Neural cell (in vitro differentiated cells): ENCODE data around the gene PIP4K2A. TPM values are rescaled to one million over a fixed set of nuclear protein-coding genes. Genes with fewer than 3 reads are reported as not detected.

Source experiments
- H2AFZ ChIP-seq: fragments of 200-600, 300-800 bp; sonication (generic), shearing (Covaris generic); 2 replicates; pipeline ENCODE4 v1.6.0; 2014; ENCODE audit warnings: low read depth, mild to moderate bottlenecking, antibody characterized with exemption, low read length, moderate library complexity
- H3F3A ChIP-seq: fragments of 200-600 bp; shearing (Covaris generic); 2 replicates; pipeline ENCODE4 v1.6.1; 2016; ENCODE audit warnings: mild to moderate bottlenecking, moderate library complexity, mixed read lengths, antibody characterized with exemption, low read length; ENCODE audit not compliant: insufficient read depth, poor library complexity, severe bottlenecking
- H3K27ac ChIP-seq: fragments of 200-600, 300-800 bp; sonication (generic), shearing (Covaris generic); 2 replicates; pipeline ENCODE4 v1.5.1; 2014; ENCODE audit warnings: mild to moderate bottlenecking, low read length, moderate library complexity
- H3K27me3 ChIP-seq: fragments of 300-800, 200-600 bp; sonication (generic), shearing (Covaris generic); 2 replicates; pipeline ENCODE4 v1.6.0; 2014; ENCODE audit warnings: mild to moderate bottlenecking, low read depth, low read length, moderate library complexity; ENCODE audit not compliant: insufficient read depth
- H3K36me3 ChIP-seq: fragments of 300-800, 200-600 bp; sonication (generic), shearing (Covaris generic); 2 replicates; pipeline ENCODE4 v1.5.1; 2014; ENCODE audit warnings: mild to moderate bottlenecking, antibody characterized with exemption, low read length, moderate library complexity; ENCODE audit not compliant: insufficient read depth
- H3K4me2 ChIP-seq: fragments of 300-800, 200-600 bp; sonication (generic), shearing (Covaris generic); 2 replicates; pipeline ENCODE4 v1.6.0; 2014; ENCODE audit warnings: mild to moderate bottlenecking, low read length
- H3K4me3 ChIP-seq: fragments of 300-800, 200-600 bp; sonication (generic), shearing (Covaris generic); 2 replicates; pipeline ENCODE4 v1.5.1; 2014; ENCODE audit warnings: mild to moderate bottlenecking, low read length, moderate library complexity
- H3K79me2 ChIP-seq: fragments of 200-600 bp; shearing (Covaris generic); replicated peaks from 2 replicates; pipeline ENCODE4 v1.6.0; 2014; ENCODE audit warnings: mild to moderate bottlenecking, low read length, moderate library complexity; ENCODE audit not compliant: insufficient read depth
- H3K9ac ChIP-seq: fragments of 300-800, 200-600 bp; sonication (generic), shearing (Covaris generic); 2 replicates; pipeline ENCODE4 v1.6.1; 2016; ENCODE audit warnings: mild to moderate bottlenecking, low read length, mixed read lengths
- H3K9me2 ChIP-seq: fragments of 200-600 bp; shearing (Covaris generic); 2 replicates; pipeline ENCODE4 v1.6.1; 2016; ENCODE audit warnings: mild to moderate bottlenecking, low read length, mixed read lengths; ENCODE audit not compliant: insufficient read depth
- H3K9me3 ChIP-seq: fragments of 200-600, 300-800 bp; sonication (generic), shearing (Covaris generic); 2 replicates; pipeline ENCODE4 v1.6.1; 2016; ENCODE audit warnings: mild to moderate bottlenecking, mixed run types, low read length, moderate library complexity, mixed read lengths
- H4K20me1 ChIP-seq: fragments of 200-600 bp; shearing (Covaris generic); 2 replicates; pipeline ENCODE4 v1.6.1; 2016; ENCODE audit warnings: mild to moderate bottlenecking, mixed run types; ENCODE audit not compliant: insufficient read depth
- EP300 ChIP-seq: fragments of 450-650 bp; conservative IDR thresholded peaks from 2 replicates; pipeline ENCODE4 v1.6.1; 2014; ENCODE audit warnings: antibody characterized with exemption, mild to moderate bottlenecking, moderate library complexity; ENCODE audit not compliant: poor library complexity, severe bottlenecking
- EZH2 ChIP-seq: fragments of 200-600, 300-800 bp; shearing (Covaris generic), sonication (generic); IDR thresholded peaks from 2 replicates; pipeline ENCODE4 v1.6.1; 2014; ENCODE audit warnings: antibody characterized with exemption, low read length, borderline replicate concordance, mild to moderate bottlenecking; ENCODE audit not compliant: insufficient read depth, poor library complexity, severe bottlenecking
- MXI1 ChIP-seq: fragments of 450-650 bp; conservative IDR thresholded peaks from 2 replicates; pipeline ENCODE4 v1.6.1; 2014; ENCODE audit warnings: antibody characterized with exemption, mild to moderate bottlenecking; ENCODE audit not compliant: poor library complexity, severe bottlenecking
- POLR2AphosphoS5 ChIP-seq: IDR thresholded peaks from 2 replicates; pipeline ENCODE4 v1.6.1; 2012
- RAD21 ChIP-seq: fragments of 450-650 bp; conservative IDR thresholded peaks from 2 replicates; pipeline ENCODE4 v1.6.1; 2014; ENCODE audit warnings: antibody characterized with exemption, mild to moderate bottlenecking, moderate library complexity
- TAF1 ChIP-seq: IDR thresholded peaks from 2 replicates; pipeline ENCODE4 v1.6.1; 2012; ENCODE audit warnings: low read depth
- polyA plus RNA-seq: library from polyadenylated mRNA; depleted of rRNA; stranded (reverse); fragments of >200 nt; gene quantifications from 2 replicates; pipeline ENCODE4 v1.2.3, GENCODE V29; 2014
- TF ChIP-seq, protein P1 (sequence below): IDR thresholded peaks from 2 replicates; pipeline ENCODE4 v1.6.1; 2012; ENCODE audit warnings: borderline replicate concordance
- TF ChIP-seq, protein P2 (sequence below): fragments of 450-650 bp; IDR thresholded peaks from 2 replicates; pipeline ENCODE4 v1.5.1; 2014; ENCODE audit warnings: antibody characterized with exemption, mild to moderate bottlenecking, moderate library complexity; ENCODE audit not compliant: poor library complexity, severe bottlenecking

Gene PIP4K2A
- polyA plus RNA-seq, 1 donor from 2014 or later: 12.6 TPM

DNA sequence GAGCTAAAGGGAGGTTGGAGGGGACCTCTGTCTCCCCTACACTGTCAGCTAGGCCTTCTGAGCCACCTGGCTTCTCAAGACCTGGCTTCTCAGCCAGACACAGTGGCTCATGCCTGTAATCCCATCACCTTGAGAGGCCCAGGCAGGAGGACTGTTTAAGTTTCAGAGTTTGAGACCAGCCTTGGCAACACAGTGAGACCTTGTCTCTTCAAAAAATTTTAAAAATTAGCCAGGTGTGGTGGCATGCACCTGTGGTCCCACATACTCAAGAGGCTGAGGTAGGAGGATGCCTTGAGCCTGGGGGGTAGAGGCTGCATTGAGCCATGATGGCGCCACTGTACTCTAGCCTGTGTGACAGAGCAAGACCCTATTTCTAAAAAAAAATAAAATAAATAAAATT is 33.1 kb downstream of the PIP4K2A start:
- no peak overlapping the region for H3K4me2 ChIP-seq
- no peak overlapping the region for H3K27ac ChIP-seq

DNA sequence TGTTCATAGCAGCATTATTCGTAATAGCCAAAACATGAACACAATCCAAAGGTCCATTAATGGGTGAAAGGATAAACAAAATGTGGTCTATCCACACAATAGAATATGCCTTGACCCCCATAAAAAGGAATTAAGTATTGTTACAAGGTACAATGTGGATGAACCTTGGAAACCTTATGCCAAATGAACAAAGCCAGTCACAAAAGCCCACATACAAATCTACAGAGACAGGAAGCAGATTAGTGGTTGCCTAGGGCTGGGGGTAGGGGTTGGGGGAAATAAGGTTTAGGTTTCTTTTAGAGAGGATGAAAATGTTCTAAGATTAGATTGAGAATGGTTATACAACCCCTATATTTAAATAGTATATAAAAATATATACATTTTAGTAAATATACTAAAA is 34.8 kb downstream of the PIP4K2A start:
- Histone ChIP-seq H3F3A (no peaks in the 10 kb centered on the region), H3K27ac (no peak overlapping the region), H3K36me3 (no peaks in the 10 kb centered on the region), H3K4me3 (no peak overlapping the region), H3K4me2 (no peak overlapping the region), H4K20me1 (no peaks in the 10 kb centered on the region), H3K9me3 (no peaks in the 10 kb centered on the region), H3K9me2 (no peaks in the 10 kb centered on the region), H2AFZ (no peak overlapping the region), H3K27me3 (no peaks in the 10 kb centered on the region), H3K79me2 (peaks cover 9% of the 10 kb centered on the region), H3K9ac (no peak overlapping the region)
- no peak for TF ChIP-seq TAF1
- TF ChIP-seq POLR2AphosphoS5: no peak
- no peak for TF ChIP-seq EZH2
- no peak for TF ChIP-seq EP300
- TF ChIP-seq, protein P1, sequence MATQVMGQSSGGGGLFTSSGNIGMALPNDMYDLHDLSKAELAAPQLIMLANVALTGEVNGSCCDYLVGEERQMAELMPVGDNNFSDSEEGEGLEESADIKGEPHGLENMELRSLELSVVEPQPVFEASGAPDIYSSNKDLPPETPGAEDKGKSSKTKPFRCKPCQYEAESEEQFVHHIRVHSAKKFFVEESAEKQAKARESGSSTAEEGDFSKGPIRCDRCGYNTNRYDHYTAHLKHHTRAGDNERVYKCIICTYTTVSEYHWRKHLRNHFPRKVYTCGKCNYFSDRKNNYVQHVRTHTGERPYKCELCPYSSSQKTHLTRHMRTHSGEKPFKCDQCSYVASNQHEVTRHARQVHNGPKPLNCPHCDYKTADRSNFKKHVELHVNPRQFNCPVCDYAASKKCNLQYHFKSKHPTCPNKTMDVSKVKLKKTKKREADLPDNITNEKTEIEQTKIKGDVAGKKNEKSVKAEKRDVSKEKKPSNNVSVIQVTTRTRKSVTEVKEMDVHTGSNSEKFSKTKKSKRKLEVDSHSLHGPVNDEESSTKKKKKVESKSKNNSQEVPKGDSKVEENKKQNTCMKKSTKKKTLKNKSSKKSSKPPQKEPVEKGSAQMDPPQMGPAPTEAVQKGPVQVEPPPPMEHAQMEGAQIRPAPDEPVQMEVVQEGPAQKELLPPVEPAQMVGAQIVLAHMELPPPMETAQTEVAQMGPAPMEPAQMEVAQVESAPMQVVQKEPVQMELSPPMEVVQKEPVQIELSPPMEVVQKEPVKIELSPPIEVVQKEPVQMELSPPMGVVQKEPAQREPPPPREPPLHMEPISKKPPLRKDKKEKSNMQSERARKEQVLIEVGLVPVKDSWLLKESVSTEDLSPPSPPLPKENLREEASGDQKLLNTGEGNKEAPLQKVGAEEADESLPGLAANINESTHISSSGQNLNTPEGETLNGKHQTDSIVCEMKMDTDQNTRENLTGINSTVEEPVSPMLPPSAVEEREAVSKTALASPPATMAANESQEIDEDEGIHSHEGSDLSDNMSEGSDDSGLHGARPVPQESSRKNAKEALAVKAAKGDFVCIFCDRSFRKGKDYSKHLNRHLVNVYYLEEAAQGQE: no peak

More for the DNA sequence above, 33.1 kb downstream of the PIP4K2A start:
- no peaks in the 10 kb centered on the region for H3K36me3 ChIP-seq
- H3K79me2 ChIP-seq: peaks cover 9% of the 10 kb centered on the region
- H3K9me2 ChIP-seq: no peaks in the 10 kb centered on the region
- no peaks in the 10 kb centered on the region for H3K27me3 ChIP-seq
- no peaks in the 10 kb centered on the region for H3K9me3 ChIP-seq
- TF ChIP-seq MXI1: no peak
- TF ChIP-seq RAD21: no peak
- TF ChIP-seq EZH2: no peak
- no peak overlapping the region for H2AFZ ChIP-seq
- H4K20me1 ChIP-seq: no peaks in the 10 kb centered on the region
- H3F3A ChIP-seq: no peaks in the 10 kb centered on the region
- no peak overlapping the region for H3K9ac ChIP-seq
- H3K4me3 ChIP-seq: no peak overlapping the region

DNA sequence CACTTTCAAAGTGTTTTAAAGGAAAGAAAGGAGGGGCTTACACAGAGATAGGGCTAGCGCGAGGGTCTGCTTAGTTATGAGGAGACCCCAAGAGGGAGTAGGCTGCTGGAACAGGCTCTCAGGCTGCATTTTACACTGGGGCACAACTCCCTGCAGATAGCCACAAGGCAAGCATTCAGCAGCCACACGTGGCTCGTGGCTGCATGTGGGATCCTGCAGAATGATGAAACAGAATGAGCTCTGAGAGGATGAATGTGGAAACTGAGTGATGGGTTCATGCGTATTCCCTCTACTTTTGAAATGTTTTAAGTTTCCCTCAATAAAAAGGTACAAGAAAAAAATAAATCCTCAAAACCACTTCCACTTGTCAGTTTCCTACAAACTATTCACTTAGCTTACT is 37.0 kb downstream of the PIP4K2A start:
- Histone ChIP-seq H3K36me3 (no peaks in the 10 kb centered on the region), H3K27me3 (no peaks in the 10 kb centered on the region), H3K27ac (no peak overlapping the region), H3K9me3 (no peaks in the 10 kb centered on the region), H4K20me1 (no peaks in the 10 kb centered on the region), H3K4me3 (no peak overlapping the region), H3K9ac (no peak overlapping the region), H3K79me2 (peaks cover 10% of the 10 kb centered on the region), H2AFZ (no peak overlapping the region), H3K9me2 (no peaks in the 10 kb centered on the region), H3K4me2 (no peak overlapping the region), H3F3A (no peaks in the 10 kb centered on the region)
- TF ChIP-seq MXI1: no peak
- no peak for TF ChIP-seq EZH2
- TF ChIP-seq EP300: no peak
- no peak for TF ChIP-seq POLR2AphosphoS5
- TF ChIP-seq TAF1: no peak
- TF ChIP-seq, protein P2, sequence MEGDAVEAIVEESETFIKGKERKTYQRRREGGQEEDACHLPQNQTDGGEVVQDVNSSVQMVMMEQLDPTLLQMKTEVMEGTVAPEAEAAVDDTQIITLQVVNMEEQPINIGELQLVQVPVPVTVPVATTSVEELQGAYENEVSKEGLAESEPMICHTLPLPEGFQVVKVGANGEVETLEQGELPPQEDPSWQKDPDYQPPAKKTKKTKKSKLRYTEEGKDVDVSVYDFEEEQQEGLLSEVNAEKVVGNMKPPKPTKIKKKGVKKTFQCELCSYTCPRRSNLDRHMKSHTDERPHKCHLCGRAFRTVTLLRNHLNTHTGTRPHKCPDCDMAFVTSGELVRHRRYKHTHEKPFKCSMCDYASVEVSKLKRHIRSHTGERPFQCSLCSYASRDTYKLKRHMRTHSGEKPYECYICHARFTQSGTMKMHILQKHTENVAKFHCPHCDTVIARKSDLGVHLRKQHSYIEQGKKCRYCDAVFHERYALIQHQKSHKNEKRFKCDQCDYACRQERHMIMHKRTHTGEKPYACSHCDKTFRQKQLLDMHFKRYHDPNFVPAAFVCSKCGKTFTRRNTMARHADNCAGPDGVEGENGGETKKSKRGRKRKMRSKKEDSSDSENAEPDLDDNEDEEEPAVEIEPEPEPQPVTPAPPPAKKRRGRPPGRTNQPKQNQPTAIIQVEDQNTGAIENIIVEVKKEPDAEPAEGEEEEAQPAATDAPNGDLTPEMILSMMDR: no peak
- no peak for TF ChIP-seq RAD21
